Measurements from ENCODE around the gene SEMA3B.

SEMA3B gene

GRCh38 chr3:50227390-50228183, 41.4 kb upstream of the SEMA3B start:
- H3K36me3 ChIP-seq (ENCODE audit: control insufficient read depth in 2 of 2, insufficient read depth in 1 of 2, low read length in 2 of 2): no peaks in the 10 kb centered on the region
- peak overlapping the region; percentile 60; the same call in 1 of the 2 replicates for H3K27ac ChIP-seq (ENCODE audit: extremely low read depth, low read depth, low read length)
- H3K9me3 ChIP-seq (ENCODE audit: control insufficient read depth, insufficient read depth, low read depth, low read length): no peaks in the 10 kb centered on the region
- no peaks in the 10 kb centered on the region for H3K4me1 ChIP-seq (ENCODE audit: control insufficient read depth, insufficient read depth, low read length)
- POLR2A ChIA-PET: interaction anchor here (0.9 to 2.1 kb wide), 5 partner anchors 9 to 24 kb away, joined by 3 to 9 read pairs (median 4); partner anchors contain the start of gene GNAI2
- CTCF ChIA-PET: interaction anchor here (0.5 to 17.6 kb wide), 19 partner anchors 9 to 141 kb away, joined by 3 to 237 read pairs (median 4); partner anchors contain the start of genes GNAI2, GNAT1 and SEMA3B
- H3K4me3 ChIP-seq (ENCODE audit: low read depth, low read length): peak overlapping the region; percentile 55
- peak; percentile 91 for TF ChIP-seq SP2 (tag by site-specific recombination; IDR thresholded peaks at IDR 0.05)
- no peak for TF ChIP-seq ZNF555 (tag by site-specific recombination; conservative IDR thresholded peaks at IDR 0.05)
- TF ChIP-seq TRIM28 (IDR thresholded peaks at IDR 0.05; ENCODE audit: borderline replicate concordance, low read length): no peak
- peak; percentile 12; the same call in 1 of the 2 replicates for TF ChIP-seq ZNF580 (tag by site-specific recombination; IDR thresholded peaks at IDR 0.05)
- TF ChIP-seq ZNF704 (tag by site-specific recombination; IDR thresholded peaks at IDR 0.05): no peak
- no peak for TF ChIP-seq OSR2 (tag by site-specific recombination; IDR thresholded peaks at IDR 0.05)
- no peak for TF ChIP-seq ZNF645 (tag by site-specific recombination; IDR thresholded peaks at IDR 0.05)
- no peak for TF ChIP-seq ZNF473 (tag by site-specific recombination; IDR thresholded peaks at IDR 0.05)
- peak; percentile 50; the same call in 1 of the 2 replicates for TF ChIP-seq ZXDB (tag by site-specific recombination; IDR thresholded peaks at IDR 0.05)
- TF ChIP-seq ZNF629 (tag by site-specific recombination; IDR thresholded peaks at IDR 0.05): peak; percentile 33; the same call in 1 of the 2 replicates
- no peak for TF ChIP-seq ZNF707 (tag by site-specific recombination; IDR thresholded peaks at IDR 0.05)
- TF ChIP-seq ZNF624 (tag by site-specific recombination; IDR thresholded peaks at IDR 0.05): no peak
- no peak for TF ChIP-seq ZNF530 (tag by site-specific recombination; IDR thresholded peaks at IDR 0.05; ENCODE audit: low read depth)
- no peak for TF ChIP-seq ZNF214 (tag by site-specific recombination; IDR thresholded peaks at IDR 0.05; ENCODE audit: borderline replicate concordance)
- peak; percentile 27; the same call in 1 of the 2 replicates for TF ChIP-seq HIC1 (tag by site-specific recombination; IDR thresholded peaks at IDR 0.05)
- peak; percentile 95 for TF ChIP-seq ZBTB11 (tag by site-specific recombination; conservative IDR thresholded peaks at IDR 0.05; ENCODE audit: low read depth)
- TF ChIP-seq GLI4 (tag by site-specific recombination; IDR thresholded peaks at IDR 0.05): no peak
- TF ChIP-seq KLF8 (tag by site-specific recombination; IDR thresholded peaks at IDR 0.05): peak; percentile 88
- TF ChIP-seq ZNF76 (tag by site-specific recombination; IDR thresholded peaks at IDR 0.05; ENCODE audit: borderline replicate concordance, low read depth): peak; percentile 7; the same call in 1 of the 2 replicates
- TF ChIP-seq BCL11B (tag by site-specific recombination; IDR thresholded peaks at IDR 0.05; ENCODE audit: low read depth): no peak
- TF ChIP-seq ZNF830 (tag by site-specific recombination; IDR thresholded peaks at IDR 0.05; ENCODE audit: low read depth): no peak
- no peak for TF ChIP-seq BCL11A (tag by site-specific recombination; IDR thresholded peaks at IDR 0.05; ENCODE audit: low read depth)
- TF ChIP-seq ZNF112 (tag by site-specific recombination; IDR thresholded peaks at IDR 0.05): no peak
- no peak for TF ChIP-seq HOXD13 (CRISPR knock-in tag; IDR thresholded peaks at IDR 0.05; ENCODE audit: borderline replicate concordance)
- TF ChIP-seq ZNF302 (tag by site-specific recombination; IDR thresholded peaks at IDR 0.05; ENCODE audit: low read depth): no peak
- no peak for TF ChIP-seq ZNF391 (tag by site-specific recombination; IDR thresholded peaks at IDR 0.05; ENCODE audit: borderline replicate concordance, low read depth)
- no peak for TF ChIP-seq ZBTB21 (tag by site-specific recombination; IDR thresholded peaks at IDR 0.05)
- no peak for TF ChIP-seq ZNF792 (tag by site-specific recombination; IDR thresholded peaks at IDR 0.05)
- peak; percentile 62 for TF ChIP-seq IKZF3 (tag by site-specific recombination; IDR thresholded peaks at IDR 0.05)
- TF ChIP-seq ZNF248 (tag by site-specific recombination; IDR thresholded peaks at IDR 0.05): no peak
